ENCODE results near the gene DOCK11.
"Not testable (repeated sequence)": the region's sequence is repeated elsewhere in the genome, so short reads cannot be mapped to it uniquely, and the experiment has no call there.

DNA sequence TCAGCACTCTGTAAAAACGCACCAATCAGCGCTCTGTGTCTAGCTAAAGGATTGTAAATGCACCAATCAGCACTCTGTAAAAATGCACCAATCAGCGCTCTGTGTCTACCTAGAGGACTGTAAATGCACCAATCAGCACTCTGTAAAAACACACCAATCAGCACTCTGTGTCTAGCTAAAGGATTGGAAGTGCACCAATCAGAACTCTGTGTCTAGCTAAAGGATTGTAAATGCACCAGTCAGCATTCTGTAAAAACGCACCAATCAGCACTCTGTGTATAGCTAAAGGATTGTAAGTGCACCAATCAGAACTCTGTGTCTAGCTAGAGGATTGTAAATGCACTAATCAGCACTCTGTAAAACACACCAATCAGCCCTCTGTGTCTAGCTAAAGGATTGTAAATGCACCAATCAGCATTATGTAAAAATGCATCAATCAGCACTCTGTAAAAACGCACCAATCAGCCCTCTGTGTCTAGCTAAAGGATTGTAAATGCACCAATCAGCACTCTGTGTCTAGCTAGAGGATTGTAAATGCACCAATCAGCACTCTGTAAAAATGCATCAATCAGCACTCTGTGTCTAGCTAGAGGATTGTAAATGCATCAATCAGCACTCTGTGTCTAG is 24.8 kb upstream of the DOCK11 start:
- TF ChIP-seq, protein P1, sequence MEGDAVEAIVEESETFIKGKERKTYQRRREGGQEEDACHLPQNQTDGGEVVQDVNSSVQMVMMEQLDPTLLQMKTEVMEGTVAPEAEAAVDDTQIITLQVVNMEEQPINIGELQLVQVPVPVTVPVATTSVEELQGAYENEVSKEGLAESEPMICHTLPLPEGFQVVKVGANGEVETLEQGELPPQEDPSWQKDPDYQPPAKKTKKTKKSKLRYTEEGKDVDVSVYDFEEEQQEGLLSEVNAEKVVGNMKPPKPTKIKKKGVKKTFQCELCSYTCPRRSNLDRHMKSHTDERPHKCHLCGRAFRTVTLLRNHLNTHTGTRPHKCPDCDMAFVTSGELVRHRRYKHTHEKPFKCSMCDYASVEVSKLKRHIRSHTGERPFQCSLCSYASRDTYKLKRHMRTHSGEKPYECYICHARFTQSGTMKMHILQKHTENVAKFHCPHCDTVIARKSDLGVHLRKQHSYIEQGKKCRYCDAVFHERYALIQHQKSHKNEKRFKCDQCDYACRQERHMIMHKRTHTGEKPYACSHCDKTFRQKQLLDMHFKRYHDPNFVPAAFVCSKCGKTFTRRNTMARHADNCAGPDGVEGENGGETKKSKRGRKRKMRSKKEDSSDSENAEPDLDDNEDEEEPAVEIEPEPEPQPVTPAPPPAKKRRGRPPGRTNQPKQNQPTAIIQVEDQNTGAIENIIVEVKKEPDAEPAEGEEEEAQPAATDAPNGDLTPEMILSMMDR (IDR thresholded peaks at IDR 0.05; ENCODE audit: low read depth, low read length): not testable (repeated sequence)
- TF ChIP-seq, protein P2, sequence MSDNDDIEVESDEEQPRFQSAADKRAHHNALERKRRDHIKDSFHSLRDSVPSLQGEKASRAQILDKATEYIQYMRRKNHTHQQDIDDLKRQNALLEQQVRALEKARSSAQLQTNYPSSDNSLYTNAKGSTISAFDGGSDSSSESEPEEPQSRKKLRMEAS (IDR thresholded peaks at IDR 0.05; ENCODE audit: low read depth, low read length): not testable (repeated sequence)
- not testable (repeated sequence) for TF ChIP-seq MYC (IDR thresholded peaks at IDR 0.05; ENCODE audit: low read depth, low read length); POLR2A (IDR thresholded peaks at IDR 0.05; ENCODE audit: extremely low read depth, insufficient read length)

Measured in NB4 (cell line).